Panc1 (cell line): ENCODE results near the gene WWTR1. TPM values are rescaled to one million over a fixed set of nuclear protein-coding genes. Genes with fewer than 3 reads are reported as not detected.

ENCODE experiments used
- ATAC-seq: fragments of 200-7000 bp; cut with Tn5 transposase; 2 replicates; pipeline ENCODE4 v1.9.1; 2020; ENCODE audit warnings: mild to moderate bottlenecking, moderate library complexity
- BruUV-seq: library from RNA; stranded (reverse); fragments of 400-500 nt; replicated peaks from 2 replicates; lab custom pipeline; 2021; lab: Mats Ljungman, UMichigan
- CTCF ChIA-PET: fragments of 300-600 bp; sonication (Branson Sonifier 250); formaldehyde crosslinking; loops from one replicate; lab custom pipeline; 2022; ENCODE audit warnings: antibody characterized with exemption; lab: Charles Lee
- POLR2A ChIA-PET: fragments of 300-600 bp; sonication (Branson Sonifier 250); formaldehyde crosslinking; loops from one replicate; lab custom pipeline; 2022; ENCODE audit warnings: antibody characterized with exemption; lab: Charles Lee
- DNase-seq: peaks from one replicate; pipeline ENCODE4 v3.0.0-alpha.2; 2010; ENCODE audit warnings: low read depth, low spot score
- H3K27ac ChIP-seq: 2 replicates; pipeline ENCODE4 v1.5.1; 2011; ENCODE audit warnings: mild to moderate bottlenecking, low read length, inconsistent platforms
- H3K27me3 ChIP-seq: fragments of 200-500 bp; sonication (Bioruptor generic); 2 replicates; pipeline ENCODE4 v1.6.0; 2014; ENCODE audit warnings: low read length, inconsistent platforms; ENCODE audit not compliant: control insufficient read depth, insufficient read depth
- H3K36me3 ChIP-seq: fragments of 200-500 bp; sonication (Bioruptor generic); 2 replicates; pipeline ENCODE4 v1.5.1; 2014; ENCODE audit warnings: inconsistent platforms, mild to moderate bottlenecking, low read length, moderate library complexity; ENCODE audit not compliant: control insufficient read depth, insufficient read depth
- H3K4me1 ChIP-seq: 2 replicates; pipeline ENCODE4 v1.5.1; 2011; ENCODE audit warnings: inconsistent platforms, mild to moderate bottlenecking, low read length, moderate library complexity; ENCODE audit not compliant: control insufficient read depth, insufficient read depth
- H3K4me3 ChIP-seq, 2 experiments: 2 replicates each; pipeline ENCODE4 v1.5.1; 2011 to 2012; ENCODE audit warnings: low read depth in 2 of 2, low read length in 2 of 2, mild to moderate bottlenecking in 2 of 2, inconsistent platforms in 1 of 2, moderate library complexity in 1 of 2
- H3K9me3 ChIP-seq: fragments of 200-500 bp; sonication (Bioruptor generic); 2 replicates; pipeline ENCODE4 v1.5.1; 2014; ENCODE audit warnings: low read depth, mild to moderate bottlenecking, inconsistent platforms, low read length, moderate library complexity; ENCODE audit not compliant: control insufficient read depth, insufficient read depth
- POLR2AphosphoS5 ChIP-seq: IDR thresholded peaks from 2 replicates; pipeline ENCODE4 v1.6.1; 2012; ENCODE audit warnings: mild to moderate bottlenecking, low read depth, low read length, moderate library complexity
- REST ChIP-seq, 2 experiments: IDR thresholded peaks; 2 replicates each; pipeline ENCODE4 v1.6.1; 2011 to 2012; ENCODE audit warnings: low read depth in 2 of 2, control low read depth in 1 of 2, low read length in 1 of 2, mild to moderate bottlenecking in 1 of 2, moderate library complexity in 1 of 2; ENCODE audit not compliant: insufficient read depth in 1 of 2
- SIN3A ChIP-seq: IDR thresholded peaks from 2 replicates; pipeline ENCODE4 v1.6.1; 2012; ENCODE audit warnings: low read depth, mild to moderate bottlenecking, low read length, moderate library complexity, borderline replicate concordance; ENCODE audit not compliant: insufficient read depth
- TCF7L2 ChIP-seq: IDR thresholded peaks from 2 replicates; pipeline ENCODE4 v1.6.1; 2011; ENCODE audit warnings: mild to moderate bottlenecking, low read depth, low read length, inconsistent platforms
- in situ Hi-C: cut with HindIII; loops from 2 replicates; pipeline ENCODE4 v1.10.0; 2016; ENCODE audit warnings: low sequenced_read_pairs, low pct_unique_long_range_greater_than_20kb
- intact Hi-C: fragments of 100-400 bp; cut with micrococcal nuclease; formaldehyde crosslinking; loops from one replicate; pipeline ENCODE4 v1.10.0; 2022; ENCODE audit not compliant: unreplicated experiment
- total RNA-seq: library from RNA; stranded (reverse); gene quantifications from one replicate; pipeline ENCODE4 v1.2.1, GENCODE V29; 2021; ENCODE audit not compliant: unreplicated experiment
- TF ChIP-seq, protein P1 (sequence below): fragments of 450-650 bp; IDR thresholded peaks from 2 replicates; pipeline ENCODE4 v1.5.1; 2017; ENCODE audit warnings: mild to moderate bottlenecking

The WWTR1 gene
- total RNA-seq, 1 experiment from 2014 or later, result 298 TPM

DNA sequence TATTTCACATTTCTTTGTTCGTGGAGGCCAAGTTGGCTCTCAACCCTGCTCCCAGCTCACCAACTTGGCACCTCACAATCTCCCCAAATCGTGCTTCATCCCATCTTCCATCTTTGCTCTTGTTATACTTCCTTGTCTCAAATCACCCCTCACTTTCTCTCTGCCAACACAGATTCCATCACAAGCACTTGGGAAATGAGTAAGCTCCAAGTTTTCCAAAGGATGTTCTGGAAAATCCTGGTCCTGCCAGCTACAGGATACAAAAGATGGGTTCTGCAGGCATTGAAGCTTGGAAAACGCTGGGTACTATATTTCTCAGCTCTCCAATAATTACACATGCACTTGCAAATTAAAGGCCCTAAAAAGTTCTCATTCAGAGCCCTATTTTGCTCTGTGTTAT is 187.4 kb downstream of the WWTR1 start:
- ATAC-seq (no peak), DNase-seq (no peak)
- in situ Hi-C loops, result no loop called here
- no peaks in the 10 kb centered on the region for H3K27me3 ChIP-seq
- H3K9me3 ChIP-seq, result no peaks in the 10 kb centered on the region
- ChIA-PET CTCF (no interaction called here), POLR2A (no interaction called here)
- H3K36me3 ChIP-seq, result no peaks in the 10 kb centered on the region
- H3K27ac ChIP-seq, result peak overlapping the region; percentile 36
- peaks cover 25% of the 10 kb centered on the region for H3K4me1 ChIP-seq
- TF ChIP-seq REST (IDR thresholded peaks at IDR 0.05; ENCODE audit: insufficient read depth in 1 of 2, low read depth in 2 of 2, low read length in 1 of 2) (no peak), POLR2AphosphoS5 (no peak), SIN3A (no peak), TCF7L2 (no peak)
- TF ChIP-seq, protein P1, sequence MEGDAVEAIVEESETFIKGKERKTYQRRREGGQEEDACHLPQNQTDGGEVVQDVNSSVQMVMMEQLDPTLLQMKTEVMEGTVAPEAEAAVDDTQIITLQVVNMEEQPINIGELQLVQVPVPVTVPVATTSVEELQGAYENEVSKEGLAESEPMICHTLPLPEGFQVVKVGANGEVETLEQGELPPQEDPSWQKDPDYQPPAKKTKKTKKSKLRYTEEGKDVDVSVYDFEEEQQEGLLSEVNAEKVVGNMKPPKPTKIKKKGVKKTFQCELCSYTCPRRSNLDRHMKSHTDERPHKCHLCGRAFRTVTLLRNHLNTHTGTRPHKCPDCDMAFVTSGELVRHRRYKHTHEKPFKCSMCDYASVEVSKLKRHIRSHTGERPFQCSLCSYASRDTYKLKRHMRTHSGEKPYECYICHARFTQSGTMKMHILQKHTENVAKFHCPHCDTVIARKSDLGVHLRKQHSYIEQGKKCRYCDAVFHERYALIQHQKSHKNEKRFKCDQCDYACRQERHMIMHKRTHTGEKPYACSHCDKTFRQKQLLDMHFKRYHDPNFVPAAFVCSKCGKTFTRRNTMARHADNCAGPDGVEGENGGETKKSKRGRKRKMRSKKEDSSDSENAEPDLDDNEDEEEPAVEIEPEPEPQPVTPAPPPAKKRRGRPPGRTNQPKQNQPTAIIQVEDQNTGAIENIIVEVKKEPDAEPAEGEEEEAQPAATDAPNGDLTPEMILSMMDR, result no peak
- H3K4me3 ChIP-seq, result no peak overlapping the region
- no TSS peak for BruUV-seq
- intact Hi-C loops, result no loop called here

DNA sequence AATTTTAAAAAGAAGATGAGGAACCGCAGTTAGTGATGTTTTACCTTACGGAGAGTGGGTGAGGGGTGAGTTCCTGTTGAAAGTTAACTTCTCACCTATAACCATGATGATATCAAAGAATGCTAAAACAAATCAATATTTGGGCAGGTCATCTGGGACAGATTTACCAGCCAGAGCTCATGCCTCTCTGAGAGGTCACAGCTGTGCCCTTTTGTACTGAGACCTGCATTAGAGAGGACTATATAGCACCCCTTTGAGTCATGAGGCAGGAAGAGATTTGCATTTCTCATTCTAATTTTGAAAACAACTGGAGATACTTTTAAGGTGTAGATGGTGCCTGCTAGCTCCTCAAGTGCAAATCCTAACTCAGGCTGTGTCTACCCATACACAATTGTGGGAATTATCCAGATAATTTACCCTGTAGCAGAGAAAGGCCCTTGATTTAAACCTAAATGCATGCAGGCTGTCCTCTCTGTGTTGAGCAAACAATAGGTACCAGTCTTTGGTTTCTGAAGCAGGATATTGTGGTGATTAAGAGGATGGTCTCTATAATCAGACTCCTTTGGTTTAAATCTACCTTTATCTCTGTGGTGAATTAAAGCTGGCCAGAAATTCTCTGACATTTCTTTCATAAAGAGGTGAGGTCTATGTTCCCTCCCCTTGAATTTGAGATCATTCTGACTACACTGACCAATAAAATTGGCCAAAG is 189.2 kb downstream of the WWTR1 start:
- intact Hi-C loops (no loop called here), in situ Hi-C loops (no loop called here)
- no peaks in the 10 kb centered on the region for H3K9me3 ChIP-seq
- DNase-seq, result no peak
- BruUV-seq, result no TSS peak
- no peak for ATAC-seq
- CTCF ChIA-PET, result no interaction called here
- no peak overlapping the region for H3K4me3 ChIP-seq
- POLR2A ChIA-PET, result no interaction called here
- no peaks in the 10 kb centered on the region for H3K27me3 ChIP-seq
- no peak for TF ChIP-seq TCF7L2
- no peak for TF ChIP-seq REST (IDR thresholded peaks at IDR 0.05; ENCODE audit: insufficient read depth in 1 of 2, low read depth in 2 of 2, low read length in 1 of 2)
- TF ChIP-seq POLR2AphosphoS5, result no peak
- peaks cover 16% of the 10 kb centered on the region for H3K4me1 ChIP-seq
- peak overlapping the region; percentile 12; the same call in 1 of the 2 replicates for H3K27ac ChIP-seq
- H3K36me3 ChIP-seq, result no peaks in the 10 kb centered on the region

Other genes with a start within 250 kb of the WWTR1 start
- 0.46 TPM for gene TM4SF4, start 183.3 kb downstream of the WWTR1 start, total RNA-seq
- 70.2 TPM for gene COMMD2, start 94.5 kb upstream of the WWTR1 start, total RNA-seq
- not detected for gene ANKUB1, start 134.5 kb upstream of the WWTR1 start, total RNA-seq
- 76.9 TPM for gene RNF13, start 155.2 kb upstream of the WWTR1 start, total RNA-seq